Right renal pelvis (tissue), 4 donors: Measurements from ENCODE around the gene APOA4. TPM values are rescaled to one million over a fixed set of nuclear protein-coding genes. Genes with fewer than 3 reads are reported as not detected.

Source experiments
- DNase-seq, 4 donors: peaks; one replicate each; pipeline ENCODE4 v3.0.0-alpha.2; 2013; ENCODE audit warnings: low read depth in 4 of 4, low spot score in 3 of 4, missing footprints in 1 of 4
- polyA plus RNA-seq, 4 donors: library from polyadenylated mRNA; unstranded; fragments of 120-200 nt; gene quantifications; one replicate each; pipeline ENCODE4 v1.2.1, GENCODE V29; 2013; ENCODE audit not compliant: insufficient read length in 4 of 4

APOA4 gene
- polyA plus RNA-seq = under 1 TPM in 1 of 4 donors, not detected in 3; 0.08 TPM

GRCh38 chr11:116823031-116823843 is at the start of gene APOA4:
APOA4 (minus strand) TSS chr11:116823304; CDS start chr11:116823191, 113 bp downstream.
- no peak for DNase-seq

GRCh38 chr11:116871248-116871647 is 48.1 kb upstream of the APOA4 start:
- DNase-seq = no peak

GRCh38 chr11:116870054-116870453 is 47.0 kb upstream of the APOA4 start:
- no peak for DNase-seq

GRCh38 chr11:116869610-116870009 is 46.5 kb upstream of the APOA4 start:
- no peak for DNase-seq

GRCh38 chr11:116868066-116868465 is 45.0 kb upstream of the APOA4 start:
- DNase-seq = no peak

DNA sequence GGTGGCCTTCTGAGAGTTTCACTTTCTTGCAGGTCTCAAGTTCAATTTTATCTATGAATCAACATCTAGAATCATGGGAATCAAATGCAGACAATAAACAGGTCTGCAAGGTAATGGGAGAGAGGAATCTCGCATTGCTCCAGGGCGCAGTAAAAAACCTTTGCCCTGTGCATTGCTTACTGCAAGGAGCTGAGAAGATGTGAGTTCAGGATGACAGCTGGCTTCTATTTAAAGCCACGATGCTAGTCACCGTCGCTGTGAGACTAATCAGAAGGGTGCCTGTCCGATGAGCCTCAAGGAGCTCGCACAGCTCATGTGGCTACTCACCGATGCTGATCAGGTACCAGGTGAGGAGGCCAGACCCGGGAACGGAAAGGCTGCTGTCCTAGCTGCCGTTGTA is 44.5 kb upstream of the APOA4 start:
- no peak for DNase-seq

GRCh38 chr11:116866804-116867455 is 43.8 kb upstream of the APOA4 start:
- no peak for DNase-seq

GRCh38 chr11:116865696-116866095 is 42.6 kb upstream of the APOA4 start:
- DNase-seq = no peak

- DNase-seq = no peak
Measured at GRCh38 chr11:116864531-116864930, 41.4 kb upstream of the APOA4 start.

DNA sequence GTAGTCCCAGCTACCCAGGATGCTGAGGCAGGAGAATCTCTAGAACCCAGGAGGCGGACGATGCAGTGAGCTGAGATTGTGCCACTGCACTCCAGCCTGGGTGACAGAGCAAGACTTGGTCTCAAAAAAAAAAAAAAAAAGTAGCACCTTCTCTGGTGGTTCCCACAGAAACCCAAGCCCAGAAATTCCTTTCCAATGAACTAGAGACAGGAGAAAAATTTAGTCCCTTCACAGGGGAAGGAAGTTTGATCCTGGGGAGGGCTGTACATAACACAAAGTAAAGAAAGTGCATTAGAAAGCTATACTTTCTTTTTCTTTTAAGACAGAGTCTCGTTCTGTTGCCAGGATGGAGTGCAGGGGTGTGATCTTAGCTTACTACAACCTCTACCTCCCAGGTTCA is 39.8 kb upstream of the APOA4 start:
- DNase-seq = no peak

- no peak for DNase-seq
Measured at GRCh38 chr11:116862185-116862584, 39.1 kb upstream of the APOA4 start.

DNA sequence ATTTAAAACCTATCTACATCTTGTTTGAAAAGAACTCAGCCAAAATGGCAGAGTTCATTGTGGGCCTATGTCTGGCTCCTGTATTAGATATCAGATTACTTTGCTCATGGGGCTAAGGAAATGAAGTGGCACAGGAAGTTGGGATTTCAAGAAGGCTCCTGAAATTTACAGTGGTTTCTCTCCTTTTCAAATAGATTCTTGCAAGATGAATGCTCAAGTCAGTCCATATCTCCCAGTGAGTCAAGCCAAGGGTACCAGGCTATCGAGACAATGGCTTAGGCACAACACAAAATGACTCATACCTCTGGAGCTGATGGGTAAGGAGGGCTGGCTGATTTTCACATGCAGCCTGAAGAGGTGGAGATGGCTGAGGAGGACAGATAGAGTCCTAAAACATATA is 38.4 kb upstream of the APOA4 start:
- no peak for DNase-seq

DNA sequence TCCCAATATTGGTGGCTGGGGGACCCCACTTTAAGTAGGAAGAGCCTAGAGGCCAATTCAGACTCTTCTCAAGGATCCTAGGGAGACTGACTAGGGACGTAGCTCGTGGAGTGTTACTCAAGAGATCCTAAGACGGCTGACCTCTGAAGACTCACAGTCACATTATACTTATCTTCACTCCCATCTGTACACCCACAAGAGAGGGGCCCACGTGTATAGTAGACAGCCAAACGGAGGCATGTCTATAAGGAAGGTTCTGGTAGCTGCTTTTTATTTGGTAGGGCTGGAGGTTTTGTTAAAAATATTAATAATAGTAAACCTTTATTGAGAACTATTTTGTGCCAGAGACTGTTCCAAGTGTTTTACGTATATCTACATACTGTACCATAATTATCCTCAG is 37.2 kb upstream of the APOA4 start:
- DNase-seq = no peak

DNA sequence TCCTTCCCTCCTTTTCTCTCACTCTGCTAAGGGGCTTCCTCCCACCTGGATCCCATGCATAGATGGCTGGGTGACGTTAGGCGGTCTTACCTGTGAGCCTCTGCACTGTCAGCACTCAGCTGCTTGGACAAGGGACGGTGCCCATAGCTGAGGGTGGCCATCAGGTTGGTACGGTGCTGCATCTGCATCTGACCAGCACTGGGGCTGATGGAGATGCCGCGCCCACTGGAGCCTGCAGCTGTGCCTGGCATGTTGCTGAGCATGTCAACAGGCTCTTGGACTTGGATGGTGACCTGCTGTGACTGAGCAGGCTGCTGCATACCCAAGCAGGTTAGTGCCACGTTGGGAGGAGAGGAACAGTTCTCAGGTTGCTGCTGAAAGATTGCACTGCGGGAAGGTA is 36.1 kb upstream of the APOA4 start:
- DNase-seq = no peak

- DNase-seq = no peak
Measured at GRCh38 chr11:116857936-116858335, 34.8 kb upstream of the APOA4 start.

DNA sequence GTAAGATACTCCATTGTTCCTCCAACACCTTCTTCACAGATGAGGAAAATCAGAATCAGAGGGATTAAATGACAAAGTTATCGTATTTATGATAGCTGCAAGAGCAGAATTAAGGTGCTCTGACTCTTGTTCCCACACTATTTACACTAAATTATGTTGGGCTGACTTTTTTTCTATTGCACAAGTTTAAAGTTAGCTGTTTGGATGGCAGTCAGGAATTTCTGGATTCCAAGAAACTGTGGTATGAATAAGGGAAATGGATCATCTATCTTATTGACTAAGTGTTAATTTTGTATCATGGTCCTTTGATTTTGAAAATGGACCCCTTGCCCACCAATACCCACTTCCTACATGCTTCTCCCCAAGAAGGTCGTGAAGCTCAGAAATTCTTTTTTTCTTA is 34.2 kb upstream of the APOA4 start:
- DNase-seq = no peak

- DNase-seq = no peak
Measured at GRCh38 chr11:116856423-116856822, 33.3 kb upstream of the APOA4 start.

- no peak for DNase-seq
Measured at GRCh38 chr11:116855413-116855812, 32.3 kb upstream of the APOA4 start.

GRCh38 chr11:116853461-116854073 is 30.5 kb upstream of the APOA4 start:
- no peak for DNase-seq

- DNase-seq = no peak
Measured at GRCh38 chr11:116852261-116853031, 29.3 kb upstream of the APOA4 start.

DNA sequence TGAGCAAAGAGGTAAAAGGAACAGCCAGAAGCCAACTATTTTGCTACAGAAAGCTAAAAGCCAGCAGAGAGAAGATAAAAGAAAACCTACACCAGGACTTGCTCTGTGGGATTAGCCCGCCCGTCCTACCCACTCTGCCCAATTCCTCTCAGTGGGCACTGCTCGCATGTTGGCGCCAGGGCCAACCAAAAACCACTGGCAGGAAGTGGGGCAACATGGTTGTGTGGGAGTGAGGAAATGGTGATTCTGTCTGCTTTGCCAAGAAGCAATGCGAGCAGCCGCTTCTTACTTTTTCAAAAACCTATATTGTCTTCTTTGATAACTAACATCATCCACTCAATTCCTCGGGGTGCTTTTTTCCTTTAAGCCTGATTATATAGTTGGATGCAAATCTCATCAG is 28.5 kb upstream of the APOA4 start:
- DNase-seq = no peak
